CD14-positive monocyte (primary cell): ENCODE results near the gene GGTA1. TPM values are rescaled to one million over a fixed set of nuclear protein-coding genes. Genes with fewer than 3 reads are reported as not detected.

Experiments used
- DNase-seq, 3 donors: peaks; one replicate each; pipeline ENCODE4 v3.0.0-alpha.2; 2011 to 2022
- H2AFZ ChIP-seq: 2 replicates; pipeline ENCODE4 v1.6.0; 2012; ENCODE audit warnings: mild to moderate bottlenecking, low read depth, low read length, inconsistent platforms; ENCODE audit not compliant: insufficient read depth, poor library complexity, severe bottlenecking
- H3K27ac ChIP-seq, 2 donors: 1 replicate in 1 of 2; 2 replicates in 1 of 2; pipeline ENCODE4 v1.5.1; 2012 to 2013; ENCODE audit warnings: low read length in 2 of 2, control low read depth in 1 of 2, inconsistent platforms in 1 of 2, low read depth in 1 of 2, mild to moderate bottlenecking in 1 of 2
- H3K27me3 ChIP-seq, 2 donors: one replicate each; pipeline versions ENCODE4 v1.6.0 to v1.6.1; 2011 to 2013; ENCODE audit warnings: low read length in 2 of 2; ENCODE audit not compliant: control insufficient read depth in 2 of 2, insufficient read depth in 2 of 2
- H3K36me3 ChIP-seq, 2 donors: replicated peaks in 1 of 2; 1 replicate in 1 of 2; 2 replicates in 1 of 2; pipeline versions ENCODE4 v1.5.1 to v1.6.1; 2012 to 2013; ENCODE audit warnings: low read length in 2 of 2, control low read depth in 1 of 2, inconsistent platforms in 1 of 2, mild to moderate bottlenecking in 1 of 2; ENCODE audit not compliant: insufficient read depth in 2 of 2, control insufficient read depth in 1 of 2
- H3K4me1 ChIP-seq, 2 donors: 1 replicate in 1 of 2; 2 replicates in 1 of 2; pipeline versions ENCODE4 v1.5.1 to v1.6.1; 2012 to 2013; ENCODE audit warnings: low read length in 2 of 2, control low read depth in 1 of 2, inconsistent platforms in 1 of 2, mild to moderate bottlenecking in 1 of 2, moderate library complexity in 1 of 2; ENCODE audit not compliant: insufficient read depth in 2 of 2, control insufficient read depth in 1 of 2
- H3K4me2 ChIP-seq: replicated peaks from 2 replicates; pipeline ENCODE3; 2012; ENCODE audit warnings: low read length, moderate library complexity, mild to moderate bottlenecking; ENCODE audit not compliant: poor library complexity, severe bottlenecking; ENCODE audit errors: extremely low read depth
- H3K4me3 ChIP-seq, 3 experiments: fragments of 200-600 bp in 1 of 3; sonication (generic) in 1 of 3; replicated peaks in 1 of 3; 1 replicate in 2 of 3; 2 replicates in 1 of 3; pipeline ENCODE4 v1.5.1; 2011 to 2013; ENCODE audit warnings: low read length in 3 of 3, mild to moderate bottlenecking in 3 of 3, control low read depth in 2 of 3, low read depth in 2 of 3, inconsistent platforms in 1 of 3, moderate library complexity in 1 of 3
- H3K79me2 ChIP-seq: 2 replicates; pipeline ENCODE4 v1.6.0; 2012; ENCODE audit warnings: mild to moderate bottlenecking, control low read depth, inconsistent platforms, low read length, moderate library complexity; ENCODE audit not compliant: insufficient read depth
- H3K9ac ChIP-seq: 2 replicates; pipeline ENCODE4 v1.6.0; 2017; ENCODE audit warnings: low read length, mild to moderate bottlenecking; ENCODE audit not compliant: insufficient read depth, poor library complexity, severe bottlenecking
- H3K9me3 ChIP-seq, 2 donors: replicated peaks in 1 of 2; 1 replicate in 1 of 2; 2 replicates in 1 of 2; pipeline versions ENCODE4 v1.5.1 to v1.6.1; 2012 to 2013; ENCODE audit warnings: low read length in 2 of 2, control low read depth in 1 of 2; ENCODE audit not compliant: control insufficient read depth in 1 of 2, insufficient read depth in 1 of 2
- H4K20me1 ChIP-seq: 2 replicates; pipeline ENCODE4 v1.6.0; 2012; ENCODE audit warnings: mild to moderate bottlenecking, low read length, control low read depth, moderate library complexity; ENCODE audit not compliant: insufficient read depth
- H3K27ac Mint-ChIP-seq, 7 donors: one replicate each; pipeline ENCODE4 v1.8.0; 2020; ENCODE audit warnings: mild to moderate bottlenecking in 7 of 7, mixed read lengths in 7 of 7, moderate library complexity in 6 of 7, inconsistent platforms in 2 of 7
- H3K27me3 Mint-ChIP-seq, 3 donors: one replicate each; pipeline ENCODE4 v1.8.0; 2021 to 2022; ENCODE audit warnings: low read depth in 3 of 3, mild to moderate bottlenecking in 3 of 3, mixed read lengths in 3 of 3, moderate library complexity in 3 of 3, inconsistent platforms in 1 of 3
- H3K36me3 Mint-ChIP-seq, 2 donors: one replicate each; pipeline ENCODE4 v1.8.0; 2020; ENCODE audit warnings: mixed read lengths in 2 of 2, inconsistent platforms in 1 of 2, mild to moderate bottlenecking in 1 of 2
- H3K4me1 Mint-ChIP-seq: one replicate; pipeline ENCODE4 v1.8.0; 2020; ENCODE audit warnings: mild to moderate bottlenecking, mixed read lengths
- H3K4me3 Mint-ChIP-seq, 2 donors: one replicate each; pipeline ENCODE4 v1.8.0; 2020; ENCODE audit warnings: mild to moderate bottlenecking in 2 of 2, mixed read lengths in 2 of 2, moderate library complexity in 1 of 2
- H3K9me3 Mint-ChIP-seq, 7 donors: one replicate each; pipeline ENCODE4 v1.8.0; 2020 to 2022; ENCODE audit warnings: mixed read lengths in 7 of 7, mild to moderate bottlenecking in 6 of 7, moderate library complexity in 6 of 7, inconsistent platforms in 2 of 7
- CTCF ChIP-seq: fragments of 200-600 bp; IDR thresholded peaks from one replicate; pipeline ENCODE4 v1.8.0; 2022; ENCODE audit warnings: antibody characterized with exemption, mild to moderate bottlenecking
- WGBS: methylation state at CpG from one replicate; pipeline ENCODE4 v1.1.5; 2013; ENCODE audit warnings: missing lambda C conversion rate; ENCODE audit not compliant: insufficient coverage; 5-methylcytosine and 5-hydroxymethylcytosine counted together
- intact Hi-C, 2 donors: fragments of 100-400 bp; cut with micrococcal nuclease; formaldehyde crosslinking; loops; one replicate each; pipeline versions ENCODE4 v1.15.0 to v1.15.1; 2023
- polyA plus RNA-seq, 3 donors: library from polyadenylated mRNA; depleted of rRNA in 1 of 3; unstranded in 2 of 3; stranded (reverse) in 1 of 3; fragments of 300-500 nt in 2 of 3; fragments of >200 nt in 1 of 3; fragmentation: Illumina TruSeq in 2 of 3; gene quantifications; 1 replicate in 2 of 3; 2 replicates in 1 of 3; pipeline ENCODE4 v1.2.3, GENCODE V29; 2012 to 2021

The GGTA1 gene
- polyA plus RNA-seq, 3 donors, result 10.9 to 35.6 (median 15.4) TPM

GRCh38 chr9:121472446-121472845, 27.2 kb downstream of the GGTA1 start:
- no peaks in the 10 kb centered on the region for H3K4me1 ChIP-seq
- intact Hi-C loops, result no loop called here
- H3K79me2 ChIP-seq, result no peaks in the 10 kb centered on the region
- Mint-ChIP-seq H3K4me1 (peaks cover 1% of the 10 kb centered on the region), H3K27ac (no peak overlapping the region), H3K36me3 (no peaks in the 10 kb centered on the region), H3K27me3 (peaks cover 0 to 7% (median 2%) of the 10 kb centered on the region in 3 donors), H3K4me3 (no peak overlapping the region), H3K9me3 (no peaks in the 10 kb centered on the region)
- no peaks in the 10 kb centered on the region for H3K36me3 ChIP-seq
- WGBS, result 92% methylated on average over 2 of the region's 5 CpGs
- no peak for DNase-seq
- H3K4me2 ChIP-seq, result no peak overlapping the region
- no peaks in the 10 kb centered on the region for H3K9me3 ChIP-seq
- no peak overlapping the region for H3K9ac ChIP-seq
- H3K27ac ChIP-seq, result no peak overlapping the region
- H2AFZ ChIP-seq, result no peak overlapping the region
- TF ChIP-seq CTCF, result no peak
- no peaks in the 10 kb centered on the region for H4K20me1 ChIP-seq
- H3K4me3 ChIP-seq, result no peak overlapping the region
- no peaks in the 10 kb centered on the region for H3K27me3 ChIP-seq

GRCh38 chr9:121466142-121466541, 33.5 kb downstream of the GGTA1 start:
- Histone ChIP-seq H3K4me2 (no peak overlapping the region), H4K20me1 (no peaks in the 10 kb centered on the region), H3K27me3 (peaks cover 0 to 17% of the 10 kb centered on the region in 2 donors), H3K36me3 (no peaks in the 10 kb centered on the region), H3K9ac (no peak overlapping the region), H3K79me2 (no peaks in the 10 kb centered on the region), H3K27ac (no peak overlapping the region), H3K4me1 (no peaks in the 10 kb centered on the region), H2AFZ (no peak overlapping the region), H3K9me3 (no peaks in the 10 kb centered on the region), H3K4me3 (no peak overlapping the region)
- H3K4me1 Mint-ChIP-seq, result no peaks in the 10 kb centered on the region
- no peak for DNase-seq
- H3K27ac Mint-ChIP-seq, result no peak overlapping the region
- intact Hi-C loops, result loop anchor here in 1 of 2 donors (10.0 kb wide), 1 partner anchor 529 kb away; no protein-coding TSS in a partner anchor
- no peaks in the 10 kb centered on the region for H3K9me3 Mint-ChIP-seq
- no peak overlapping the region for H3K4me3 Mint-ChIP-seq
- no peak for TF ChIP-seq CTCF
- H3K36me3 Mint-ChIP-seq, result no peaks in the 10 kb centered on the region
- WGBS, result 60% methylated on average over 1 of the region's 1 CpG
- H3K27me3 Mint-ChIP-seq, result peaks cover 5 to 7% (median 7%) of the 10 kb centered on the region in 3 donors
